GM12891 (cell line): ENCODE measurements around the gene TBRG4.

Experiments used
- DNase-seq: peaks from one replicate; pipeline ENCODE4 v3.0.0; 2011; ENCODE audit warnings: low spot score; ENCODE audit not compliant: insufficient read length
- FAIRE-seq: peaks from 2 replicates; lab custom pipeline; 2011; peaks lifted over from hg19 to GRCh38; lab: Jason Lieb, UNC
- PAX5 ChIP-seq: IDR thresholded peaks from 2 replicates; pipeline ENCODE4 v1.6.1; 2011; ENCODE audit warnings: low read length, moderate library complexity, mild to moderate bottlenecking; ENCODE audit not compliant: insufficient read depth, severe bottlenecking
- POLR2A ChIP-seq: IDR thresholded peaks from 2 replicates; pipeline ENCODE4 v1.6.1; 2011; ENCODE audit warnings: low read depth, low read length, control low read depth
- POLR2AphosphoS5 ChIP-seq: IDR thresholded peaks from 2 replicates; pipeline ENCODE4 v1.6.1; 2011; ENCODE audit warnings: low read depth, low read length, control low read depth
- POU2F2 ChIP-seq: IDR thresholded peaks from 2 replicates; pipeline ENCODE4 v1.6.1; 2011; ENCODE audit warnings: low read depth, mild to moderate bottlenecking, control low read depth, low read length, moderate library complexity
- SPI1 ChIP-seq: IDR thresholded peaks from 2 replicates; pipeline ENCODE4 v1.6.1; 2011; ENCODE audit warnings: low read depth, low read length, control low read depth
- TAF1 ChIP-seq: IDR thresholded peaks from 2 replicates; pipeline ENCODE4 v1.6.1; 2011; ENCODE audit warnings: low read depth, low read length, control low read depth

Gene TBRG4

GRCh38 chr7:45080265-45080957 is 31.1 kb downstream of the TBRG4 start:
- TF ChIP-seq POLR2A = no peak
- TF ChIP-seq POLR2AphosphoS5 = no peak
- no peak for FAIRE-seq
- DNase-seq = no peak

GRCh38 chr7:45078125-45078681 is 33.3 kb downstream of the TBRG4 start:
- peak; percentile 58 for TF ChIP-seq POLR2A
- TF ChIP-seq SPI1 = no peak
- no peak for TF ChIP-seq PAX5
- peak; percentile 43; the same call in 1 of the 2 replicates for TF ChIP-seq POLR2AphosphoS5
- FAIRE-seq (no peak), DNase-seq (no peak)

- FAIRE-seq (no peak), DNase-seq (no peak)
- TF ChIP-seq POU2F2 = no peak
- no peak for TF ChIP-seq PAX5
- TF ChIP-seq POLR2A = no peak
- no peak for TF ChIP-seq SPI1
- TF ChIP-seq POLR2AphosphoS5 = no peak
- no peak for TF ChIP-seq TAF1
Observed at GRCh38 chr7:45077579-45077978, 33.9 kb downstream of the TBRG4 start.

- DNase-seq (no peak), FAIRE-seq (no peak)
- TF ChIP-seq PAX5 (no peak), SPI1 (no peak), POU2F2 (no peak), TAF1 (no peak), POLR2AphosphoS5 (no peak), POLR2A (no peak)
Observed at GRCh38 chr7:45076946-45077345, 34.6 kb downstream of the TBRG4 start.

GRCh38 chr7:45075871-45076796 is 35.4 kb downstream of the TBRG4 start:
- TF ChIP-seq TAF1 (no peak), POLR2AphosphoS5 (no peak), POLR2A (no peak), PAX5 (no peak), SPI1 (no peak), POU2F2 (no peak)
- FAIRE-seq (no peak), DNase-seq (no peak)

- DNase-seq (no peak), FAIRE-seq (no peak)
- TF ChIP-seq POLR2A = no peak
- no peak for TF ChIP-seq POLR2AphosphoS5
- TF ChIP-seq TAF1 = no peak
Observed at GRCh38 chr7:45075355-45075644, 36.2 kb downstream of the TBRG4 start.

GRCh38 chr7:45074528-45075354 is 36.8 kb downstream of the TBRG4 start:
- FAIRE-seq = no peak
- TF ChIP-seq SPI1 (no peak), POU2F2 (no peak), POLR2A (no peak), TAF1 (no peak), POLR2AphosphoS5 (no peak), PAX5 (no peak)
- DNase-seq = no peak

GRCh38 chr7:45073786-45074527 is 37.5 kb downstream of the TBRG4 start:
- TF ChIP-seq SPI1 = no peak
- no peak for TF ChIP-seq POLR2AphosphoS5
- TF ChIP-seq POU2F2 = no peak
- no peak for TF ChIP-seq TAF1
- TF ChIP-seq PAX5 = no peak
- TF ChIP-seq POLR2A = no peak
- FAIRE-seq (no peak), DNase-seq (no peak)

- TF ChIP-seq SPI1 = no peak
- no peak for TF ChIP-seq POLR2A
- no peak for TF ChIP-seq PAX5
- no peak for TF ChIP-seq POU2F2
- TF ChIP-seq TAF1 = no peak
- no peak for TF ChIP-seq POLR2AphosphoS5
- DNase-seq (no peak), FAIRE-seq (no peak)
Observed at GRCh38 chr7:45073031-45073785, 38.3 kb downstream of the TBRG4 start.
